Measurements from ENCODE around the gene DYNLT2. TPM values are rescaled to one million over a fixed set of nuclear protein-coding genes. Genes with fewer than 3 reads are reported as not detected.

DYNLT2 gene
- total and polyA plus RNA-seq, 2 of the 13 experiments (the other 11 are each of a cell fraction or from before 2014, with no cell fraction given): 2.1 to 4.3 TPM

DNA sequence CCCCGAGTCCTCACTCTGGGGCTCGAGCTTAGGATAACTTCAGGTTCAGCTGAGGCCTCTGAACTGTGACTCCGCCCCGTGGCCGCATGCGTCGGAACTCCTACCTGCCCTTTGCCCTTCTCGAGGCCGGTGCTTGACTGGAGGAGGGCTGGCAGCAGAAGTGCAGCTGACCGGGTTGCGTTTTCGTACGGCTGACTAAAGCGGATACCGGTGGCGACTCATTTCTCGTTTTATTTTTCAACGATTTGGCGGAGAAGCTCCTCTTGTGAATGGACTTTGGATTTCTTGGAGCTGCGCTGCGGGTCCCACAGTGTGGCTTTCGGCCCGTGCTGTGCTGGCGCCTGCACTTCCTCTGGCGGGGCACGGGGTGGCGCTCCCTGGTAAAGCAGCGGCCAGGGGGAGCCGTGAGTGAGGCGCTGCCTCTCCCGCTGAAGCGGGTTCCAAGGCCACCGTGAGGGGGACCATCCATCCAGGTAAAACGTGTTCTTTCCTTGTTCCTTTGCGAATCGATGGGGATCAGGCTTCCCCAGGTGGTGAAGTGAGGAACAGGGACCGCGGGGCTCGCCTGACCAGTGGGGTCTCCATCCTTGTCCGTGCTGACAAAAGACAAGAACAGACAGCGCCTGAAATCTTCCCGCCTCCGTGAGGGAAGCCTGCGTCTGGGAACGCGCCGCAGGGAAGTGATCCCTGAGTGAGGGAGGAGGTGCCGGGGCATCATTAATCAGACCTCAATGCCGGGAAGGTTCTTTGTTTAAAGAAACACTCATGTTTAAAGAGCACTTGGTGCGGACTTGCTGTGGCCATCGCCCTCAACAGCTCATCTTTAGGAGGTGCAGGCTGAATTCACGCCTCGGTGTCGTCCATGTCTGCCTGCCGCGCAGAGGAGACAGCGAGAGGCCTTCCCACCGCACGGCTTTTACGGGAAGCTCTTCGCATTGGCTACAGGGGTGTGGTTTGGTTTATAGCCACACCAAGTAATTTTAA is 38.9 kb upstream of the DYNLT2 start (continued):
- TF ChIP-seq CBX2 (IDR thresholded peaks at IDR 0.05; ENCODE audit: low read depth, low read length) (no peak), CBX2 (CRISPR knock-in tag; IDR thresholded peaks at IDR 0.05; ENCODE audit: low read depth) (no peak; the same call in 1 of the 2 replicates), KDM3A (CRISPR knock-in tag; IDR thresholded peaks at IDR 0.05; ENCODE audit: low read depth) (peak; percentile 95), FUBP1 (CRISPR knock-in tag; IDR thresholded peaks at IDR 0.05; ENCODE audit: borderline replicate concordance) (no peak), MAX (IDR thresholded peaks at IDR 0.05) (peak; percentile 91), CHD2 (IDR thresholded peaks at IDR 0.05; ENCODE audit: low read depth, low read length) (0 out of 2 replicates have a peak, but pooled peaks have one; percentile 45), PREB (CRISPR knock-in tag; IDR thresholded peaks at IDR 0.05) (no peak), KLF6 (CRISPR knock-in tag; IDR thresholded peaks at IDR 0.05) (peak; percentile 72; the same call in 1 of the 2 replicates), FOSL1 (CRISPR knock-in tag; IDR thresholded peaks at IDR 0.05; ENCODE audit: borderline replicate concordance) (no peak), ZNF333 (CRISPR knock-in tag; IDR thresholded peaks at IDR 0.05; ENCODE audit: borderline replicate concordance) (0 out of 2 replicates have a peak, but pooled peaks have one; percentile 68), ZNF782 (CRISPR knock-in tag; IDR thresholded peaks at IDR 0.05; ENCODE audit: borderline replicate concordance) (peak; percentile 38; the same call in 1 of the 2 replicates), AFF4 (CRISPR knock-in tag; IDR thresholded peaks at IDR 0.05) (no peak), ASH2L (IDR thresholded peaks at IDR 0.05; ENCODE audit: insufficient read length, low read depth, low read length) (peak; percentile 93)
- TF ChIP-seq, protein P1, sequence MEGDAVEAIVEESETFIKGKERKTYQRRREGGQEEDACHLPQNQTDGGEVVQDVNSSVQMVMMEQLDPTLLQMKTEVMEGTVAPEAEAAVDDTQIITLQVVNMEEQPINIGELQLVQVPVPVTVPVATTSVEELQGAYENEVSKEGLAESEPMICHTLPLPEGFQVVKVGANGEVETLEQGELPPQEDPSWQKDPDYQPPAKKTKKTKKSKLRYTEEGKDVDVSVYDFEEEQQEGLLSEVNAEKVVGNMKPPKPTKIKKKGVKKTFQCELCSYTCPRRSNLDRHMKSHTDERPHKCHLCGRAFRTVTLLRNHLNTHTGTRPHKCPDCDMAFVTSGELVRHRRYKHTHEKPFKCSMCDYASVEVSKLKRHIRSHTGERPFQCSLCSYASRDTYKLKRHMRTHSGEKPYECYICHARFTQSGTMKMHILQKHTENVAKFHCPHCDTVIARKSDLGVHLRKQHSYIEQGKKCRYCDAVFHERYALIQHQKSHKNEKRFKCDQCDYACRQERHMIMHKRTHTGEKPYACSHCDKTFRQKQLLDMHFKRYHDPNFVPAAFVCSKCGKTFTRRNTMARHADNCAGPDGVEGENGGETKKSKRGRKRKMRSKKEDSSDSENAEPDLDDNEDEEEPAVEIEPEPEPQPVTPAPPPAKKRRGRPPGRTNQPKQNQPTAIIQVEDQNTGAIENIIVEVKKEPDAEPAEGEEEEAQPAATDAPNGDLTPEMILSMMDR (CRISPR knock-in tag; IDR thresholded peaks at IDR 0.05): peak; percentile 99

All from HepG2 (cell line).